CD14-positive monocyte (primary cell): ENCODE results near the gene LRRFIP1. TPM values are rescaled to one million over a fixed set of nuclear protein-coding genes. Genes with fewer than 3 reads are reported as not detected.

ENCODE experiments used
- DNase-seq, 3 donors: peaks; one replicate each; pipeline ENCODE4 v3.0.0-alpha.2; 2011 to 2022
- H2AFZ ChIP-seq: 2 replicates; pipeline ENCODE4 v1.6.0; 2012; ENCODE audit warnings: mild to moderate bottlenecking, low read depth, low read length, inconsistent platforms; ENCODE audit not compliant: insufficient read depth, poor library complexity, severe bottlenecking
- H3K27ac ChIP-seq, 2 donors: 1 replicate in 1 of 2; 2 replicates in 1 of 2; pipeline ENCODE4 v1.5.1; 2012 to 2013; ENCODE audit warnings: low read length in 2 of 2, control low read depth in 1 of 2, inconsistent platforms in 1 of 2, low read depth in 1 of 2, mild to moderate bottlenecking in 1 of 2
- H3K27me3 ChIP-seq, 2 donors: one replicate each; pipeline versions ENCODE4 v1.6.0 to v1.6.1; 2011 to 2013; ENCODE audit warnings: low read length in 2 of 2; ENCODE audit not compliant: control insufficient read depth in 2 of 2, insufficient read depth in 2 of 2
- H3K36me3 ChIP-seq, 2 donors: replicated peaks in 1 of 2; 1 replicate in 1 of 2; 2 replicates in 1 of 2; pipeline versions ENCODE4 v1.5.1 to v1.6.1; 2012 to 2013; ENCODE audit warnings: low read length in 2 of 2, control low read depth in 1 of 2, inconsistent platforms in 1 of 2, mild to moderate bottlenecking in 1 of 2; ENCODE audit not compliant: insufficient read depth in 2 of 2, control insufficient read depth in 1 of 2
- H3K4me1 ChIP-seq, 2 donors: 1 replicate in 1 of 2; 2 replicates in 1 of 2; pipeline versions ENCODE4 v1.5.1 to v1.6.1; 2012 to 2013; ENCODE audit warnings: low read length in 2 of 2, control low read depth in 1 of 2, inconsistent platforms in 1 of 2, mild to moderate bottlenecking in 1 of 2, moderate library complexity in 1 of 2; ENCODE audit not compliant: insufficient read depth in 2 of 2, control insufficient read depth in 1 of 2
- H3K4me2 ChIP-seq: replicated peaks from 2 replicates; pipeline ENCODE3; 2012; ENCODE audit warnings: low read length, moderate library complexity, mild to moderate bottlenecking; ENCODE audit not compliant: poor library complexity, severe bottlenecking; ENCODE audit errors: extremely low read depth
- H3K4me3 ChIP-seq, 3 experiments: fragments of 200-600 bp in 1 of 3; sonication (generic) in 1 of 3; replicated peaks in 1 of 3; 1 replicate in 2 of 3; 2 replicates in 1 of 3; pipeline ENCODE4 v1.5.1; 2011 to 2013; ENCODE audit warnings: low read length in 3 of 3, mild to moderate bottlenecking in 3 of 3, control low read depth in 2 of 3, low read depth in 2 of 3, inconsistent platforms in 1 of 3, moderate library complexity in 1 of 3
- H3K79me2 ChIP-seq: 2 replicates; pipeline ENCODE4 v1.6.0; 2012; ENCODE audit warnings: mild to moderate bottlenecking, control low read depth, inconsistent platforms, low read length, moderate library complexity; ENCODE audit not compliant: insufficient read depth
- H3K9ac ChIP-seq: 2 replicates; pipeline ENCODE4 v1.6.0; 2017; ENCODE audit warnings: low read length, mild to moderate bottlenecking; ENCODE audit not compliant: insufficient read depth, poor library complexity, severe bottlenecking
- H3K9me3 ChIP-seq, 2 donors: replicated peaks in 1 of 2; 1 replicate in 1 of 2; 2 replicates in 1 of 2; pipeline versions ENCODE4 v1.5.1 to v1.6.1; 2012 to 2013; ENCODE audit warnings: low read length in 2 of 2, control low read depth in 1 of 2; ENCODE audit not compliant: control insufficient read depth in 1 of 2, insufficient read depth in 1 of 2
- H4K20me1 ChIP-seq: 2 replicates; pipeline ENCODE4 v1.6.0; 2012; ENCODE audit warnings: mild to moderate bottlenecking, low read length, control low read depth, moderate library complexity; ENCODE audit not compliant: insufficient read depth
- H3K27ac Mint-ChIP-seq, 7 donors: one replicate each; pipeline ENCODE4 v1.8.0; 2020; ENCODE audit warnings: mild to moderate bottlenecking in 7 of 7, mixed read lengths in 7 of 7, moderate library complexity in 6 of 7, inconsistent platforms in 2 of 7
- H3K27me3 Mint-ChIP-seq, 3 donors: one replicate each; pipeline ENCODE4 v1.8.0; 2021 to 2022; ENCODE audit warnings: low read depth in 3 of 3, mild to moderate bottlenecking in 3 of 3, mixed read lengths in 3 of 3, moderate library complexity in 3 of 3, inconsistent platforms in 1 of 3
- H3K36me3 Mint-ChIP-seq, 2 donors: one replicate each; pipeline ENCODE4 v1.8.0; 2020; ENCODE audit warnings: mixed read lengths in 2 of 2, inconsistent platforms in 1 of 2, mild to moderate bottlenecking in 1 of 2
- H3K4me1 Mint-ChIP-seq: one replicate; pipeline ENCODE4 v1.8.0; 2020; ENCODE audit warnings: mild to moderate bottlenecking, mixed read lengths
- H3K4me3 Mint-ChIP-seq, 2 donors: one replicate each; pipeline ENCODE4 v1.8.0; 2020; ENCODE audit warnings: mild to moderate bottlenecking in 2 of 2, mixed read lengths in 2 of 2, moderate library complexity in 1 of 2
- H3K9me3 Mint-ChIP-seq, 7 donors: one replicate each; pipeline ENCODE4 v1.8.0; 2020 to 2022; ENCODE audit warnings: mixed read lengths in 7 of 7, mild to moderate bottlenecking in 6 of 7, moderate library complexity in 6 of 7, inconsistent platforms in 2 of 7
- WGBS: methylation state at CpG from one replicate; pipeline ENCODE4 v1.1.5; 2013; ENCODE audit warnings: missing lambda C conversion rate; ENCODE audit not compliant: insufficient coverage; 5-methylcytosine and 5-hydroxymethylcytosine counted together
- intact Hi-C, 2 donors: fragments of 100-400 bp; cut with micrococcal nuclease; formaldehyde crosslinking; loops; one replicate each; pipeline versions ENCODE4 v1.15.0 to v1.15.1; 2023
- polyA plus RNA-seq, 3 donors: library from polyadenylated mRNA; depleted of rRNA in 1 of 3; unstranded in 2 of 3; stranded (reverse) in 1 of 3; fragments of 300-500 nt in 2 of 3; fragments of >200 nt in 1 of 3; fragmentation: Illumina TruSeq in 2 of 3; gene quantifications; 1 replicate in 2 of 3; 2 replicates in 1 of 3; pipeline ENCODE4 v1.2.3, GENCODE V29; 2012 to 2021
- TF ChIP-seq, protein P1 (sequence below): fragments of 200-600 bp; IDR thresholded peaks from one replicate; pipeline ENCODE4 v1.8.0; 2022; ENCODE audit warnings: antibody characterized with exemption, mild to moderate bottlenecking

LRRFIP1 gene
- polyA plus RNA-seq, 3 donors: 67.3 to 148 (median 98.3) TPM

DNA sequence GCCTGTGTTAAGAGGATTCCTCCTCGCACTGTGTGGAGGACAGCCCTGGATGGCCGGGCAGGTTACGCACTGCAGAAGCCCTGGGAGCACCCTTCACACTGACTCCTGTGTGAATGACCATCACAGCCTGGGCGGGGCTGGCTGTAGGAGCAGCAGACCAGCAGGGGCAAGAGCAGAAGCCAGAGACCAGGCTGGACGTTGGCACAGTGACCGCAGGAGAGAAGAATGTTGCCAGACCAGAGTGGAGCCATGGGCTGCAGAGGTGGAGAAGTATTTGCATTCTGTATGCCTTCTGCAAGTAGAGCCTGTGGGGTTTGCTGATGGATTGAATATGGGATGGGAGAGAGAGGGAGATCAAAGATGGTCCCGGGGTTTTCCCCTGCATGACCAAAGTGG is 23.1 kb downstream of the LRRFIP1 start:
- no peak overlapping the region for H3K4me3 Mint-ChIP-seq
- WGBS: 98% methylated on average over 7 of the region's 7 CpGs
- Histone ChIP-seq H3K4me2 (no peak overlapping the region), H4K20me1 (peaks cover 3% of the 10 kb centered on the region), H3K4me1 (peaks cover 0 to 3% of the 10 kb centered on the region in 2 donors), H2AFZ (no peak overlapping the region), H3K79me2 (no peaks in the 10 kb centered on the region), H3K27me3 (no peaks in the 10 kb centered on the region), H3K9me3 (peaks cover 15 to 21% of the 10 kb centered on the region in 2 donors), H3K27ac (no peak overlapping the region), H3K9ac (no peak overlapping the region), H3K36me3 (no peaks in the 10 kb centered on the region), H3K4me3 (no peak overlapping the region)
- H3K27me3 Mint-ChIP-seq: peaks cover 2 to 3% (median 3%) of the 10 kb centered on the region in 3 donors
- peak overlapping the region in 1 of 7 donors; percentile 53 for H3K27ac Mint-ChIP-seq
- H3K4me1 Mint-ChIP-seq: peaks cover 10% of the 10 kb centered on the region
- H3K36me3 Mint-ChIP-seq: peaks cover 0 to 14% of the 10 kb centered on the region in 2 donors
- peaks cover 14 to 37% (median 24%) of the 10 kb centered on the region in 7 donors for H3K9me3 Mint-ChIP-seq
- no peak for DNase-seq
- TF ChIP-seq, protein P1, sequence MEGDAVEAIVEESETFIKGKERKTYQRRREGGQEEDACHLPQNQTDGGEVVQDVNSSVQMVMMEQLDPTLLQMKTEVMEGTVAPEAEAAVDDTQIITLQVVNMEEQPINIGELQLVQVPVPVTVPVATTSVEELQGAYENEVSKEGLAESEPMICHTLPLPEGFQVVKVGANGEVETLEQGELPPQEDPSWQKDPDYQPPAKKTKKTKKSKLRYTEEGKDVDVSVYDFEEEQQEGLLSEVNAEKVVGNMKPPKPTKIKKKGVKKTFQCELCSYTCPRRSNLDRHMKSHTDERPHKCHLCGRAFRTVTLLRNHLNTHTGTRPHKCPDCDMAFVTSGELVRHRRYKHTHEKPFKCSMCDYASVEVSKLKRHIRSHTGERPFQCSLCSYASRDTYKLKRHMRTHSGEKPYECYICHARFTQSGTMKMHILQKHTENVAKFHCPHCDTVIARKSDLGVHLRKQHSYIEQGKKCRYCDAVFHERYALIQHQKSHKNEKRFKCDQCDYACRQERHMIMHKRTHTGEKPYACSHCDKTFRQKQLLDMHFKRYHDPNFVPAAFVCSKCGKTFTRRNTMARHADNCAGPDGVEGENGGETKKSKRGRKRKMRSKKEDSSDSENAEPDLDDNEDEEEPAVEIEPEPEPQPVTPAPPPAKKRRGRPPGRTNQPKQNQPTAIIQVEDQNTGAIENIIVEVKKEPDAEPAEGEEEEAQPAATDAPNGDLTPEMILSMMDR: no peak
- intact Hi-C loops: no loop called here

DNA sequence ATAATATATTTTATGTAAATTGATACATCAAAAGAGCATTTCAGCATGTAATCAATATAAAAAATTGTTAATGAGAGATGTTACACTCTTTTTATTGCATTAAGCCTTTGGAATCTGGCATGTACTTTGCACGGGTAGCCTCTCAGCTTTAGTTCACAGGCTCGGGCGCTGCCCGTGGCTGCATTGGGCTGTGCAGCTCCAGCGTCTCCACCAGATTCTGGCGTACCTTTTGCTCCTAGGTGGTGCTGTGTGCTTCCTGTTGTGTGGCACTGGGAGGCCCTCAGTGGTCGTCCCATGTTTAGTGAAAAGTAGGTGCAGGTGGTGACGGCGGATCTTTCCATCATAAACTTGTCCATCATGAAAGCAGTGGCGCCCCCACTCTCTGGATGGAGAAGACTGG is 24.4 kb downstream of the LRRFIP1 start:
- peaks cover 15 to 18% of the 10 kb centered on the region in 2 donors for H3K9me3 ChIP-seq
- peaks cover 0 to 13% of the 10 kb centered on the region in 2 donors for H3K36me3 Mint-ChIP-seq
- H3K4me3 Mint-ChIP-seq: no peak overlapping the region
- H3K4me1 ChIP-seq: peaks cover 0 to 3% of the 10 kb centered on the region in 2 donors
- H3K27me3 Mint-ChIP-seq: peaks cover 0 to 3% (median 3%) of the 10 kb centered on the region in 3 donors
- peaks cover 3% of the 10 kb centered on the region for H4K20me1 ChIP-seq
- H3K27ac Mint-ChIP-seq: peak overlapping the region in 1 of 7 donors; percentile 1
- TF ChIP-seq, protein P1: no peak
- H3K4me3 ChIP-seq: no peak overlapping the region
- no peak overlapping the region for H3K27ac ChIP-seq
- peaks cover 14 to 38% (median 25%) of the 10 kb centered on the region in 7 donors for H3K9me3 Mint-ChIP-seq
- no peaks in the 10 kb centered on the region for H3K27me3 ChIP-seq
- peaks cover 10% of the 10 kb centered on the region for H3K4me1 Mint-ChIP-seq
- no peak for DNase-seq
- H3K79me2 ChIP-seq: no peaks in the 10 kb centered on the region
- H3K36me3 ChIP-seq: no peaks in the 10 kb centered on the region
- intact Hi-C loops: no loop called here
- no peak overlapping the region for H3K9ac ChIP-seq
- H3K4me2 ChIP-seq: no peak overlapping the region
- 100% methylated on average over 2 of the region's 10 CpGs for WGBS
- H2AFZ ChIP-seq: no peak overlapping the region
